PC-9 (cell line): Measurements from ENCODE around the gene RHBDL1. TPM values are rescaled to one million over a fixed set of nuclear protein-coding genes. Genes with fewer than 3 reads are reported as not detected.

Experiments
- BruUV-seq: library from RNA; stranded (reverse); fragments of 400-500 nt; replicated peaks from 2 replicates; lab custom pipeline; 2021; lab: Mats Ljungman, UMichigan
- CTCF ChIA-PET: fragments of 300-600 bp; sonication (Branson Sonifier 250); formaldehyde crosslinking; loops from one replicate; lab custom pipeline; 2022; ENCODE audit warnings: antibody characterized with exemption; lab: Charles Lee
- POLR2A ChIA-PET: fragments of 300-600 bp; sonication (Branson Sonifier 250); formaldehyde crosslinking; loops from one replicate; lab custom pipeline; 2022; ENCODE audit warnings: antibody characterized with exemption; ENCODE audit not compliant: unreplicated experiment; lab: Charles Lee
- DNase-seq, 2 experiments: peaks; one replicate each; pipeline versions ENCODE4 v3.0.0 to v3.0.0-alpha.2; 2015 to 2022; ENCODE audit warnings: mixed read lengths in 1 of 2
- H2AFZ ChIP-seq: fragments of 200-600 bp; sonication (generic); 2 replicates; pipeline ENCODE4 v1.8.1; 2017; ENCODE audit warnings: antibody characterized with exemption
- H3F3A ChIP-seq: fragments of 200-600 bp; sonication (generic); 2 replicates; pipeline ENCODE4 v1.8.1; 2017; ENCODE audit warnings: antibody characterized with exemption, mild to moderate bottlenecking, low read depth; ENCODE audit not compliant: insufficient read depth
- H3K27ac ChIP-seq: fragments of 200-600 bp; sonication (generic); 2 replicates; pipeline ENCODE4 v1.6.1; 2016; ENCODE audit warnings: mixed run types
- H3K27me3 ChIP-seq: fragments of 200-600 bp; sonication (generic); 2 replicates; pipeline ENCODE4 v1.6.1; 2016; ENCODE audit warnings: low read depth, mixed run types; ENCODE audit not compliant: insufficient read depth
- H3K36me3 ChIP-seq: fragments of 200-600 bp; sonication (generic); 2 replicates; pipeline ENCODE4 v1.6.1; 2016; ENCODE audit warnings: low read depth, mixed run types
- H3K4me1 ChIP-seq: fragments of 200-600 bp; sonication (generic); replicated peaks from 2 replicates; pipeline ENCODE4 v1.6.1; 2016; ENCODE audit warnings: mixed run types; ENCODE audit not compliant: insufficient read depth
- H3K4me2 ChIP-seq: fragments of 200-600 bp; sonication (generic); 2 replicates; pipeline ENCODE4 v1.6.1; 2017; ENCODE audit warnings: mixed run types
- H3K4me3 ChIP-seq: fragments of 200-600 bp; sonication (generic); 2 replicates; pipeline ENCODE4 v1.6.1; 2016; ENCODE audit warnings: mixed run types
- H3K79me2 ChIP-seq: fragments of 200-600 bp; sonication (generic); 2 replicates; pipeline ENCODE4 v1.6.1; 2017; ENCODE audit warnings: low read depth, mixed run types
- H3K9me2 ChIP-seq: fragments of 200-600 bp; sonication (generic); 2 replicates; pipeline ENCODE4 v1.8.1; 2017; ENCODE audit warnings: mild to moderate bottlenecking; ENCODE audit not compliant: insufficient read depth
- H3K9me3 ChIP-seq: fragments of 200-600 bp; sonication (generic); 2 replicates; pipeline ENCODE4 v1.8.1; 2016; ENCODE audit warnings: low read depth; ENCODE audit not compliant: insufficient read depth
- H4K20me1 ChIP-seq: fragments of 200-600 bp; sonication (generic); 2 replicates; pipeline ENCODE4 v1.8.1; 2017; ENCODE audit not compliant: insufficient read depth
- EZH2 ChIP-seq: fragments of 200-600 bp; sonication (generic); IDR thresholded peaks from 2 replicates; pipeline ENCODE4 v1.8.0; 2017; ENCODE audit warnings: antibody characterized with exemption, low read depth
- intact Hi-C: fragments of 100-400 bp; cut with micrococcal nuclease; formaldehyde crosslinking; loops from one replicate; pipeline ENCODE4 v1.10.0; 2022; ENCODE audit not compliant: unreplicated experiment
- total RNA-seq: library from RNA; stranded (reverse); gene quantifications from 2 replicates; pipeline ENCODE4 v1.2.3, GENCODE V29; 2021
- TF ChIP-seq, protein P1 (sequence below): fragments of 200-600 bp; sonication (generic); conservative IDR thresholded peaks from 2 replicates; pipeline ENCODE4 v1.6.1; 2017; ENCODE audit warnings: mixed run types, antibody characterized with exemption, mild to moderate bottlenecking, moderate library complexity

The RHBDL1 gene
- total RNA-seq, 1 experiment from 2014 or later = 18.1 TPM

- Histone ChIP-seq H3K79me2 (no peaks in the 10 kb centered on the region), H3F3A (peaks cover 30% of the 10 kb centered on the region), H3K27ac (no peak overlapping the region), H3K4me1 (peaks cover 25% of the 10 kb centered on the region), H4K20me1 (no peaks in the 10 kb centered on the region), H3K9me2 (no peaks in the 10 kb centered on the region), H3K9me3 (no peaks in the 10 kb centered on the region), H3K36me3 (no peaks in the 10 kb centered on the region), H3K4me3 (no peak overlapping the region), H3K4me2 (no peak overlapping the region), H2AFZ (no peak overlapping the region), H3K27me3 (peaks cover 46% of the 10 kb centered on the region)
- TF ChIP-seq EZH2 = no peak
- TF ChIP-seq, protein P1, sequence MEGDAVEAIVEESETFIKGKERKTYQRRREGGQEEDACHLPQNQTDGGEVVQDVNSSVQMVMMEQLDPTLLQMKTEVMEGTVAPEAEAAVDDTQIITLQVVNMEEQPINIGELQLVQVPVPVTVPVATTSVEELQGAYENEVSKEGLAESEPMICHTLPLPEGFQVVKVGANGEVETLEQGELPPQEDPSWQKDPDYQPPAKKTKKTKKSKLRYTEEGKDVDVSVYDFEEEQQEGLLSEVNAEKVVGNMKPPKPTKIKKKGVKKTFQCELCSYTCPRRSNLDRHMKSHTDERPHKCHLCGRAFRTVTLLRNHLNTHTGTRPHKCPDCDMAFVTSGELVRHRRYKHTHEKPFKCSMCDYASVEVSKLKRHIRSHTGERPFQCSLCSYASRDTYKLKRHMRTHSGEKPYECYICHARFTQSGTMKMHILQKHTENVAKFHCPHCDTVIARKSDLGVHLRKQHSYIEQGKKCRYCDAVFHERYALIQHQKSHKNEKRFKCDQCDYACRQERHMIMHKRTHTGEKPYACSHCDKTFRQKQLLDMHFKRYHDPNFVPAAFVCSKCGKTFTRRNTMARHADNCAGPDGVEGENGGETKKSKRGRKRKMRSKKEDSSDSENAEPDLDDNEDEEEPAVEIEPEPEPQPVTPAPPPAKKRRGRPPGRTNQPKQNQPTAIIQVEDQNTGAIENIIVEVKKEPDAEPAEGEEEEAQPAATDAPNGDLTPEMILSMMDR = no peak
- CTCF ChIA-PET = no interaction called here
- POLR2A ChIA-PET = no interaction called here
- BruUV-seq = no TSS peak
- no peak for DNase-seq
- intact Hi-C loops = loop anchor here (5.0 kb wide), 1 partner anchor 262 kb away; the partner anchor contains the start of gene LMF1
Measured at GRCh38 chr16:710500-711075, 35.1 kb downstream of the RHBDL1 start.

GRCh38 chr16:711084-711483, 35.6 kb downstream of the RHBDL1 start:
- Histone ChIP-seq H4K20me1 (no peaks in the 10 kb centered on the region), H3K4me1 (peaks cover 29% of the 10 kb centered on the region), H3K9me2 (no peaks in the 10 kb centered on the region), H3K79me2 (no peaks in the 10 kb centered on the region), H3K9me3 (no peaks in the 10 kb centered on the region), H3K4me2 (no peak overlapping the region), H3K27ac (no peak overlapping the region), H3K36me3 (no peaks in the 10 kb centered on the region), H3K4me3 (no peak overlapping the region), H3F3A (peaks cover 32% of the 10 kb centered on the region), H2AFZ (no peak overlapping the region), H3K27me3 (peaks cover 46% of the 10 kb centered on the region)
- ChIA-PET CTCF (no interaction called here), POLR2A (no interaction called here)
- DNase-seq = no peak
- BruUV-seq = no TSS peak
- no peak for TF ChIP-seq EZH2
- TF ChIP-seq, protein P1 = no peak
- intact Hi-C loops = loop anchor here (5.0 kb wide), 1 partner anchor 261 kb away; the partner anchor contains the start of gene LMF1

- no peak for TF ChIP-seq EZH2
- TF ChIP-seq, protein P1 = peak; percentile 90
- BruUV-seq = no TSS peak
- Histone ChIP-seq H2AFZ (no peak overlapping the region), H3K4me2 (peak overlapping the region; percentile 38; the same call in 1 of the 2 replicates), H3K27ac (peak overlapping the region; percentile 71; the same call in 1 of the 2 replicates), H3K36me3 (no peaks in the 10 kb centered on the region), H3K79me2 (peaks cover 4% of the 10 kb centered on the region; the same call in 1 of the 2 replicates), H3K9me2 (no peaks in the 10 kb centered on the region), H3F3A (peaks cover 35% of the 10 kb centered on the region), H4K20me1 (peaks cover 6% of the 10 kb centered on the region; the same call in 1 of the 2 replicates), H3K9me3 (no peaks in the 10 kb centered on the region), H3K4me1 (peaks cover 35% of the 10 kb centered on the region), H3K4me3 (no peak overlapping the region), H3K27me3 (peaks cover 40% of the 10 kb centered on the region)
- CTCF ChIA-PET = interaction anchor here (0.5 to 1.5 kb wide), 10 partner anchors 10 to 391 kb away, joined by 3 to 17 read pairs (median 4); partner anchors contain the start of genes CHTF18, MSLN and RPUSD1
- POLR2A ChIA-PET = interaction anchor here (0.6 to 1.0 kb wide), 4 partner anchors 17 to 84 kb away, joined by 3 to 6 read pairs (median 5); partner anchors contain the start of genes CHTF18, RPUSD1 and WDR24
- intact Hi-C loops = loop anchor here (1.0 to 5.0 kb wide), 4 partner anchors 74 to 391 kb away; partner anchors contain the start of gene LMF1
- DNase-seq = peak in 1 of 2 experiments; percentile 87
Measured at GRCh38 chr16:711548-712320, 36.3 kb downstream of the RHBDL1 start.
